ENCODE measurements around the gene BICC1.

DNA sequence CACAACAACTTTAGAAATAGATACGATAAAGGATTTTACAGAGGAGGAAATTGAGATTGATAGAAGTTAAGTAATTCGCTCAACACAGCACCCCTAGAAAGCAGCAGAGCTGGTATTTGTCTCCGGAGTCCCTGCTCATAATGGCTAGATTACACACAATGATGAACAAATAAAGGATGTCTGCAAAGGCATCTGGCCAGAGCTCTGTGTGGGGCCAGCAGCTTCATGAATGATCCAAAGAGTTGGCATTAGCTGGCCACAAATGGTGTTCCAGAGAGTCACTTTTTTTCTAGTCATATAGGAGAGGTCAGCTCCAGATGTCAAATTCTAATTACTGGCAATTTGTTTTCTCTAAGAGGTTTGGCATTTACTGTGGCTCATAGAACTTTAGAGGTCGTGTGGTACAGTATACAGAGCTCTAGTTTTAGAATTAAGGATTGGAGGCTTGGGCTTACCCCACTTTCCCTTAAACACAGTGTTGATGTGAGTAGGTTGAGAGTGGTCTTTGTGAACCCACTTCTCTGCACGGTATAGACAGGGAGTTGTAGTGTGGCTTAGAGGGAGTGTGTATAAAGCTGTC lies 186.2 kb downstream of the BICC1 start:
- TF ChIP-seq, protein P1, sequence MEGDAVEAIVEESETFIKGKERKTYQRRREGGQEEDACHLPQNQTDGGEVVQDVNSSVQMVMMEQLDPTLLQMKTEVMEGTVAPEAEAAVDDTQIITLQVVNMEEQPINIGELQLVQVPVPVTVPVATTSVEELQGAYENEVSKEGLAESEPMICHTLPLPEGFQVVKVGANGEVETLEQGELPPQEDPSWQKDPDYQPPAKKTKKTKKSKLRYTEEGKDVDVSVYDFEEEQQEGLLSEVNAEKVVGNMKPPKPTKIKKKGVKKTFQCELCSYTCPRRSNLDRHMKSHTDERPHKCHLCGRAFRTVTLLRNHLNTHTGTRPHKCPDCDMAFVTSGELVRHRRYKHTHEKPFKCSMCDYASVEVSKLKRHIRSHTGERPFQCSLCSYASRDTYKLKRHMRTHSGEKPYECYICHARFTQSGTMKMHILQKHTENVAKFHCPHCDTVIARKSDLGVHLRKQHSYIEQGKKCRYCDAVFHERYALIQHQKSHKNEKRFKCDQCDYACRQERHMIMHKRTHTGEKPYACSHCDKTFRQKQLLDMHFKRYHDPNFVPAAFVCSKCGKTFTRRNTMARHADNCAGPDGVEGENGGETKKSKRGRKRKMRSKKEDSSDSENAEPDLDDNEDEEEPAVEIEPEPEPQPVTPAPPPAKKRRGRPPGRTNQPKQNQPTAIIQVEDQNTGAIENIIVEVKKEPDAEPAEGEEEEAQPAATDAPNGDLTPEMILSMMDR (IDR thresholded peaks at IDR 0.05): no peak
- no peak for TF ChIP-seq POLR2A (IDR thresholded peaks at IDR 0.05)
